HG02588 (cell line): ENCODE measurements around the gene RAB40C.

ENCODE experiments used
- ATAC-seq: cut with Tn5 transposase; IDR thresholded peaks from one replicate; pipeline ENCODE4 v1.9.1; 2021; ENCODE audit warnings: mild to moderate bottlenecking, moderate library complexity; ENCODE audit not compliant: unreplicated experiment

The RAB40C gene

DNA sequence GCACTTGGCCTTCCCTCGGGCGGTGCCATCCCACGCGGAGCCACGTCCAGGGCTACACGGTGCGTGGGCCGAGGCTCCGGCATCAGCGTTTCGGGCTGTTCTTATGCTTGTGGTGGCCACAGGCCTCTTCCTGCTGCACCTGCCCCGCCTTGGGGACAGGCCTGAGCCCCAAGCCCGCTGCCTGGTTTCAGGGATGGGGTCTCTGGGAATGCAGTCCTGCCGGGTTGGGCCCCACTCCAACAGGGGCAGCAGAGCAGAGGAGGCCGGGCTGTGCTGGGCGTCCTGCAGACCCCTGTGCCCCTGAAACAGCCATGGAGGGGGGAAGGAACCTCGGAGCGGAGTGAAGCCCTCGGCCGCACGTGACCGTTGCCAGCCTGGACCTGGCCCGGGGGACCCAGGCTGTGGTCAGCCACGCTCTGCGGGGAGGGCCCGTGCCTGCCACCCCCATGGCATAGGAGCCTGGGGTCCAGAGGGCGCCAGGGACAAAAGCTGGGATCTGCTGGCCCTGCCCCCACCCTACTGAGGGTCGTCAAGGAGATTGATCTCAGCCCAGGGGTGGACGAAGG, 40.5 kb downstream of the RAB40C start:
- ATAC-seq = no peak

DNA sequence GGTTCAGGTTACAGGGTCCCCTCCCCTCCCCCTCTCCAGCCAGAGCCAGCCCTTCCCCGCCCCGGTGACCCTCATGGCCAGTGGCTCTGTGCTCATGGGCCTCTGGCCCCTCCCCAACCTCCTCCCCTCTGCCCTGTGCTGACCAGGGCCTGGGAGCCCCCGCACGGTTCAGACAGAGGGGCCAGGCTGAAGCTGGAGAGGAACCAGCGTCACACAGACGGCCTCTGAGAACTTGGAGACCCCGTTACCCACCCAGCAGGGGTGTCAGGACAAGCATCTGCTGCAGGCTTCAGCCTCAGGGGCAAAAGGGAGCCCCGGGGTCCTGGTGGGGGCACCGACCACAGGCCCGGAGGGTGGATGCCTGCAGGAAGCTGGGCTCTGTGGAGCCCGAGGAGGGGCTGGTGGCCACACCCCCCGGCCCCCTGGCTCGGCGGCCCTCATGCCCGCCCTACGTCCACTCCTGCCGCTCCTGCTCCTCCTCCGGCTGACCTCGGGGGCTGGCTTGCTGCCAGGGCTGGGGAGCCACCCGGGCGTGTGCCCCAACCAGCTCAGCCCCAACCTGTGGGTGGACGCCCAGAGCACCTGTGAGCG, 41.0 kb downstream of the RAB40C start, which contains the start of gene WFIKKN1:
Gene WFIKKN1 (plus strand): TSS at position 171 of the 591 bp plus-strand sequence. CDS start 269 bp downstream, at position 440.
- no peak for ATAC-seq

DNA sequence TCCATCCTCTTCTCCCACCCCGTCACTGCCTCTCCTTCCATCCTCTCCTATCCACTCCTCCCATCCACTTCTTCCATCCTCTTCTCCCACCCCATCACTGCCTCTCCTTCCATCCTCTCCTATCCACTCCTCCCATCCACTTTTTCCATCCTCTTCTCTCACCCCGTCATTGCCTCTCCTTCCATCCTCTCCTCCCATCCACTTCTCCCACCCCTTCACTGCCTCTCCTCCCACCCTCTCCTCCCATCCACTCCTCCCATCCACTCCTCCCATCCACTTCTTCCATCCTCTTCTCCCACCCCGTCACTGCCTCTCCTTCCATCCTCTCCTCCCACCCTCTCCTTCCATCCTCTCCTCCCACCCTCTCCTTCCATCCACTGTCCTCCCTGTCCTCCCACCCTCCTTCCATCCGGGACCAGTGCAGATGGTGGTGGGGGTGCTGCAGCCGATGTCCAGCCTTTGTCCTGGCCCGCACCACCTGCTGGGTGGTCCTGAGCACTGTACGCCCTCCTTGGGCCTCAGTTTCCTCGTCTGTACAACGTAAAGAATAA, 42.0 kb downstream of the RAB40C start:
- no peak for ATAC-seq

DNA sequence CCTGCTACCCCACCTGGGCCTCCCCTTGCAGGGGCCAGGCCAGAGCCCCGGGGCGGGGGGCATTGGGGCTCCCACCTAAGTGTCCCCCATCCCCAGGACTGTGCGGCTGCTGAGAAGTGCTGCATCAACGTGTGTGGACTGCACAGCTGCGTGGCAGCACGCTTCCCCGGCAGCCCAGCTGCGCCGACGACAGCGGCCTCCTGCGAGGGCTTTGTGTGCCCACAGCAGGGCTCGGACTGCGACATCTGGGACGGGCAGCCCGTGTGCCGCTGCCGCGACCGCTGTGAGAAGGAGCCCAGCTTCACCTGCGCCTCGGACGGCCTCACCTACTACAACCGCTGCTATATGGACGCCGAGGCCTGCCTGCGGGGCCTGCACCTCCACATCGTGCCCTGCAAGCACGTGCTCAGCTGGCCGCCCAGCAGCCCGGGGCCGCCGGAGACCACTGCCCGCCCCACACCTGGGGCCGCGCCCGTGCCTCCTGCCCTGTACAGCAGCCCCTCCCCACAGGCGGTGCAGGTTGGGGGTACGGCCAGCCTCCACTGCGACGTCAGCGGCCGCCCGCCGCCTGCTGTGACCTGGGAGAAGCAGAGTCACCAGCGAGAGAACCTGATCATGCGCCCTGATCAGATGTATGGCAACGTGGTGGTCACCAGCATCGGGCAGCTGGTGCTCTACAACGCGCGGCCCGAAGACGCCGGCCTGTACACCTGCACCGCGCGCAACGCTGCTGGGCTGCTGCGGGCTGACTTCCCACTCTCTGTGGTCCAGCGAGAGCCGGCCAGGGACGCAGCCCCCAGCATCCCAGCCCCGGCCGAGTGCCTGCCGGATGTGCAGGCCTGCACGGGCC, 42.8 kb downstream of the RAB40C start:
- no peak for ATAC-seq

DNA sequence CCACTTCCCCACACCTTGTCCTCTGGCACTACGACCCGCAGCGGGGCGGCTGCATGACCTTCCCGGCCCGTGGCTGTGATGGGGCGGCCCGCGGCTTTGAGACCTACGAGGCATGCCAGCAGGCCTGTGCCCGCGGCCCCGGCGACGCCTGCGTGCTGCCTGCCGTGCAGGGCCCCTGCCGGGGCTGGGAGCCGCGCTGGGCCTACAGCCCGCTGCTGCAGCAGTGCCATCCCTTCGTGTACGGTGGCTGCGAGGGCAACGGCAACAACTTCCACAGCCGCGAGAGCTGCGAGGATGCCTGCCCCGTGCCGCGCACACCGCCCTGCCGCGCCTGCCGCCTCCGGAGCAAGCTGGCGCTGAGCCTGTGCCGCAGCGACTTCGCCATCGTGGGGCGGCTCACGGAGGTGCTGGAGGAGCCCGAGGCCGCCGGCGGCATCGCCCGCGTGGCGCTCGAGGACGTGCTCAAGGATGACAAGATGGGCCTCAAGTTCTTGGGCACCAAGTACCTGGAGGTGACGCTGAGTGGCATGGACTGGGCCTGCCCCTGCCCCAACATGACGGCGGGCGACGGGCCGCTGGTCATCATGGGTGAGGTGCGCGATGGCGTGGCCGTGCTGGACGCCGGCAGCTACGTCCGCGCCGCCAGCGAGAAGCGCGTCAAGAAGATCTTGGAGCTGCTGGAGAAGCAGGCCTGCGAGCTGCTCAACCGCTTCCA, 43.6 kb downstream of the RAB40C start:
- ATAC-seq = no peak

DNA sequence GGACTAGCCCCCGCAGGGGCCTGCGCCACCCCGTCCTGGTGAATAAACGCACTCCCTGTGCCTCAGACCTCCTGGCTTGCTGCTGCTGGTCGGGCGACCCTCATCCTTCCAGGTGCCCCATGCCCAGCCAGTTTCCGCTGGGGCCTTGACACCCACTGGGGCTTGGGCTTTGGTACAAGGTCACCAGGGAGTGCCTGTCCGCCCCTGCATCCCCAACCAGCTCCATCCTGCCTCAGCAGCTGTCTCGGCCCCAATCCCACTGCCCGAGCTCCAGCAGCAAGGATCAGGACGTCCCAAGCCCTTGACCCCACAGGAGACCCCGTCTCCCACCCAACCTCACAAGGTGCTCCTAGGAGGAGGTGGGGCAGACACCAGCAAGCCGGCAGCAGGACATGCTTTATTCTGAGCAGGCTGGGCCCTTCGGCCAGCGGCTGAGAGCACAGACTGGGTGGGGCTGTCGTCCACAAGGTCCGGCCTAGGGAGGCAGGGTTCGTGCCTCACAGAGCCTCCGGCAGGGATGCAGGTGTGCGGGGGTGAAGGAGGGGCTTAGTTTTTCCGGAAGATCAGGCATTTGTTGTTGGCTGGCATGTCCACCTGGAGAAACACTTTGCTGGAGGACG, 44.3 kb downstream of the RAB40C start:
- no peak for ATAC-seq

DNA sequence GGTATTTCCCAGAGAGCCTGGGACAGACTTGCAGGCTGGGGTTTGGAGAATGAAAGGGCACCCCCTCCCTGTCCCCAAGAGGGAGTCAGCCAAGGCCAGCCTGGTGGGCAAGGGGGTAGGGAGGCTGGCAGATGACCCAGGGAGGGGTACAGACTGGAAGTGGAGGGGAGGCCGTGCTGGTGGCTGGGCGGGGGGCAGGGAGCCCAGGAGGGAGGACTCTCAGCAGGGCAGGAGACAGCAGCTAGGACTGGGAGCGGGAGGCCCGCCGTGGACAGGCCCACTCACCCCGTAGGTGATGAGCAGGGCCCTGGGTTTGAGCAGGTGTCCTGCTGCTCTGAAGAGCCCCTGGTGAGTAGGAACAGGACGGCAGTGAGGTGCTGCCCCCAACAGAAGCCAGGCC, 45.1 kb downstream of the RAB40C start:
- ATAC-seq = no peak

DNA sequence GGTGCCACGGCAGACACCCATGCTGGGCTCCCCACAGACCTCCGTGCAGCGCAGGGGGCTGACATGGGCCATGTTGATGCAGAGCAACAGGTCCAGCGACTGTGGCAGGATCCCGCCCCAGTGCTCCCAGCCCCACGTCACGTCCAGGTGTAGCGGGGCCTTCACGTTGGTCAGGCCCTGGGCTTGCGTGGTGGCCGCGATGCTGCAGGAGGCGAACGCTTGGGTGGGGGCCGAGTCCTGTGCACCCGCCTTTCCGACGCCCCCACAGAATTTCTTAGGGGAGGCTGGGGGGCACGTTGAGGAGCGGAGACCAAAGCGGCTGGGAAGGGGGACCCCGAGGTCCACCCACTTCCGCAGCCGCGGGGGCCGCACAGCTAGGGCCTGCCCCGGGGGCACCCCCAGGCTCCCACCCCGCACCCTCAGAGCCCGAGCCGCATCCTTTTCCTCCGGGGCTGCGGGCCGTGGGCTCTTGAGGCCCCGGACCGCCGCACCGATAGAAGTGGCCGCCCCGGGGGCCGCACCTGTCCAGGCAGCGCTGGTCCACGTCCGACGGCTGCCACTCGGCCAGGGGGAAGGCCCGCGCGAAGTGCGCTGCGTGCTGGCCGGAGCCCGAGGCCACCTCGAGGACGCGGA, 45.8 kb downstream of the RAB40C start:
- ATAC-seq = no peak

DNA sequence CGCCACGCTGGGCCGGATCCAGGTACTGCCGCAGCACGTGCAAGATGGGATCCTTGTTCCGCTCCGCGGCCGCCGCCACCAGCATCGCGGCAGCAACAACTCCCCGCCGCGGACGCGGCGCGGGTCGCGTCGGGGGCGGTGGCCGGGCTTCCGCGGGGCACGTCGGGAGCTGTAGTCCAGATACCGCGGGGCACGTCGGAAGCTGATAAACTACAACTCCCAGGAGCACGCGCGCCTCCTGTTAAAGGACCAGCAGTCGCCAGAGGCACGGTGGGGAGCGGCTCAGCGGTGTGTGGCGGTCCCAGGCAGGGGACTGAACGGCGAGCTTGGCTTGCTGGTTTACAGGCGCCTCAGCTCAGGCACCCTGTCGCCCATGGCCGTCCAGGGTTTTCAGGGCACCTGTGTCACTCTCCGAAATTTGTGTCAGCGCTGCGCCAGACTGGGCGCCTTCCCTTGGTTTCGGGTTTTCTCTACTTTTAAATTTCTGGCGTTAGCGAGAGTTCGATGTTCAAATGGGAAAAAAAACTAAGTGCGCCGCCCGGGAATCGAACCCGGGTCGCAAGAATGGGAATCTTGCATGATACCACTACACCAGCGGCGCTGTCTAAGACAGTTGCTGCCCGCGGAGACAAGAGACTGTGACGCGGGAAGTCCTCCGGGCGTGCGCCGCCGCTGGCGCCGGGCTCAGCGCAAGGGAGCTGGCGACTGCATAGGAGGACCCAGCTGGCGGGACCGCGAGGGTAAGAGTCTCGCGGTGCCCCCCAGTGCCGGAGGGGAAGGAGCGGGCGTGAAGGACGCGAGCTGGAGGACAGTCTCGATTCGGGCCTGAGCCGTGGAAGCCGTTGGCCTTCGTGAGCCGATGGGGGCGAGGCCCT, 46.6 kb downstream of the RAB40C start, which contains the start of gene METTL26:
Gene METTL26 (minus strand): TSS at position 100 of the 875 bp plus-strand sequence. CDS start 15 bp downstream, at position 85.
- peak; percentile 50 for ATAC-seq

DNA sequence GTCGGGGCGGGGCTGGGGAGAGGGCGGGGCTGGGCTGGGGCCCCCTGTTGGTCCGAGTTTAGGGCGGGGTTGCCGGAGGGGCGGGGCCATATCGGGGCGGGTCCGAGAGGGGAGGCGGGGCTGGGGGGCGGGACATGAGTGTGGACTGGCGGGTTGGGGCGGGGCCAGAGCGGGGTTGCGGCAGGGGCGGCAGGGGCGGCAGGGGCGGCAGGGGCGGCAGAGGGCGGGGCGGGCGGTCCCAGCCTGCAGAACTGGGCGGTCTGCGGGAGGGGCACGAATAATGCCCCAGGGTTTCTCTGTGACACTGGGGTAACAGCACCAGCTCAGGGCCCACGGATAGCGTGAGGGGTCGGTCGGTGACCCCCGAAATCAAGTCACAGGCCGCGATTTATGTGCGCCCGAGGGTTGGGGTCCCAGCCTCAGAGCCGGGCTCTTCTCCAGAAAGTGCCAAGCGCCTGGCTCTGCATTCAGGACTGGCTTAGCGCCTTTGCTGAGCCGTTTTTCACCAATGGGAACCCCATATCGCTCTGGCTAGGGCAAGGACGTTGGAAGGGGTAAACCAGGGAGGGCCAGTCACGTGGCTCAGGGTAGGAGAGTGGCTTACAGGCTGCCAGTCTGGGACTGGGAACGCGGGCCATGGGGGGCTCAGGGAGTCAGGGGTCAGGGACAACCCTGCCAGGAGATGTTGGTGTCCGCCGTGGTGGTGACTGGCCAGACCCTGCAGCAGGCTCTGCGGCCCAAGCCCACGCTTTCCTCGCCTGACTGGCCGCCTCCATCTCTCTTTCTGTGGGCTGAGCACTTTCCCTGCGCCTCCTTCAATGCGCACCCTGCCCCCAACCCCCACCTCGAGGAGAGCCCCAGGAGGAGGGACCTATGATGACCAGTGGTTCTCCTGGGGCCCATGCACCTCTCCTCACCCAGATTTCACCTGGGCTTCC, 47.5 kb downstream of the RAB40C start:
- no peak for ATAC-seq

DNA sequence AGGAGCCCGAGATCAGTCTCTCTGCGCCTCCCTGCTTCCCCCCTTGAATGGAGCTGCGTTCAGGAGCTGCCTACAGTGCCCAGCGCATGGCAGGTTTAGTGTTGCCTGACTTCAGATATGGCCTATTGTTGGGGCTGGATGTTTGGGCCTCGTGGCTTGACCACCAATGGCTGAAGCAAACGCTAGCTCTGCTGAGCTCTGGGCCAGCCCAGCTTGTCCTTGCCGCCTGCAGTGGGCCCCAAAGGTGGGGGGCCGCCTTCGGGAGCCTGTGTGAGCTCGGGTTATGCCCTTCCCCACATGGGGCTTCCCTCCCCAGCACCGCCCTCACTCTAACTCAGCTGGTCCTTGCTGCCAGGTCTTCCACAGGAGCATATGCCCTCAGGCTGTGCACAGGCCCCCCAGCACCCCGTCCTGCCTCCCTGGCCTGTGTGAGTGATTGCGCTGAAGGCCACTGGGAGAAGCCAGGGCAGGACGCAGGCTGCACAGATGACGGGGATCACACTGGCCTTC, 48.2 kb downstream of the RAB40C start:
- no peak for ATAC-seq

DNA sequence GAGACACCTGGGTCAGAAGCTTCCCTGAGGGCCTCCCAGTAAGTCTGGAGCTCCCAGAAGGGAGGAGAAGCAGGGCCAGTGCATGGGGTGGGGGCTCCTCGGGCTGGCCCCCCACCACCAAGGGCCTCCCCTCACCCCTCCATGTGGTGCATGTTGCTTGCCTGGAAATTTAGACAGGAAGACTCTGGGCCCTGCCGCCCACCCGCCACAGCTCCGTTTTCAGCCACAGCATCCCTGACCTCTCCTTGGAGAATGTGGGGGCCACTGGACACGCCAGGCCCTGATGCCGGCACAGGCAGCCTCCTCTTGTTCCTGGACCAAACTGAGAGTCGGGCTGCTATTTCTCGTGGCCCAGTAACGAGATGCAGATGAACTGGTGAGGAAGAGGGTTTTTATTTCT, 49.0 kb downstream of the RAB40C start:
- ATAC-seq = no peak

DNA sequence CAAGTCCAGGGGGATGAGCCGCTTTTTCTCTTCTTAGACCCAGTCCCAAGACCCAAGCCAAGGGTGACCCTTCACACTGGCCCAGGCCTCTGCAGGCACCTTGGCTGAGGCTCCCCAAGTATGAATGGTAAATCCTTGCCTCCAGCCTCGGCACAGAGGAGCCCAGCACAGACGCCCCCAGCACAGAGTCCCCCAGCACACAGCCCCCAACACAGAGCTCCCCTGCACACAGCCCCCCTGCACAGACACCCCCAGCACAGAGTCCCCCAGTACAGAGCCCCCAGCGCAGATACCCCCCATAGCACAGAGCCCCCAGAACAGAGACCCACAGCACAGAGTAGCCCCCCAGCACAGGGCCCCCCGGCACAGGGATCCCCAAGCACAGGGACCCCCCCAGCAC, 50.7 kb downstream of the RAB40C start:
- no peak for ATAC-seq

DNA sequence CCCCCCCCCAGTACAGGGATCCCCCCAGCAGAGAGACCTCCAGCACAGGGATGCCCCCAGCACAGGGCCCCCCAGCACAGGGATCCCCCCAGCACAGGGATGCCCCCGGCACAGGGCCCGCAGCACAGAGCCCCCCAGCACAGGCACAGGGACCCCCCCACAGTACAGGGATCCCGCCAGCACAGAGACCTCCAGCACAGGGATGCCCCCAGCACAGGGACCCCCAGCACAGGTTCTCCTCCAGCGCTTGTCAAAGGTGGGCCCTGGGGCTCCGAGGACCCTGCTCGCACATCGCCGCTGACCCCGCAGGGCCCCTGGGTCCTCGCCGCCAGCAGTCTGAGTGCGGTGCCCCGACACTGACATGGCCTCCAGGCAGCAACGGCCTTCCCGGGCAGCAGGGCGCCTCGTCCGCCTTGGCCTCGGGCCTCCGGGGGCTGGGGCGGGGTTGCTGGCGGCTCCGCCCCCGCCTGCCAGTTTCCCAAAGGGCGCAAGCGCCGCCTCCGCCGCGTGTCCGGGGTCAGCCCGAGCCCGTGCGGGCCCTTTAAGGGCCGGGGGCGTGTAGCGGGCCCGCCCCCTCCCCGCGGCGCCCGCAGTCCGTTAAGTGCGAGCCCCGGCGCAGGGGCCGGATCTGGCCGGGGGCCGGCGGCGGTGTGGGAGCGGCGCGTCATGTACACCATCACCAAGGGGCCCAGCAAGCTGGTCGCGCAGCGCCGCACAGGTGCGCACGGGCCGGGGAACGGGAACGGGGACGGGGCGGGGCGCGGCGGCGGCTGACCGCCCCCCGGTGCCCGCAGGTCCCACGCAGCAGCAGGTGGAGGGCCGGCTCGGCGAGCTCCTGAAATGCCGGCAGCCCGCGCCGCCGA, 51.7 kb downstream of the RAB40C start, which contains the start of gene MCRIP2:
Gene MCRIP2 (plus strand): TSS at position 503 of the 863 bp plus-strand sequence. CDS start 164 bp downstream, at position 667.
- ATAC-seq = peak; percentile 63

DNA sequence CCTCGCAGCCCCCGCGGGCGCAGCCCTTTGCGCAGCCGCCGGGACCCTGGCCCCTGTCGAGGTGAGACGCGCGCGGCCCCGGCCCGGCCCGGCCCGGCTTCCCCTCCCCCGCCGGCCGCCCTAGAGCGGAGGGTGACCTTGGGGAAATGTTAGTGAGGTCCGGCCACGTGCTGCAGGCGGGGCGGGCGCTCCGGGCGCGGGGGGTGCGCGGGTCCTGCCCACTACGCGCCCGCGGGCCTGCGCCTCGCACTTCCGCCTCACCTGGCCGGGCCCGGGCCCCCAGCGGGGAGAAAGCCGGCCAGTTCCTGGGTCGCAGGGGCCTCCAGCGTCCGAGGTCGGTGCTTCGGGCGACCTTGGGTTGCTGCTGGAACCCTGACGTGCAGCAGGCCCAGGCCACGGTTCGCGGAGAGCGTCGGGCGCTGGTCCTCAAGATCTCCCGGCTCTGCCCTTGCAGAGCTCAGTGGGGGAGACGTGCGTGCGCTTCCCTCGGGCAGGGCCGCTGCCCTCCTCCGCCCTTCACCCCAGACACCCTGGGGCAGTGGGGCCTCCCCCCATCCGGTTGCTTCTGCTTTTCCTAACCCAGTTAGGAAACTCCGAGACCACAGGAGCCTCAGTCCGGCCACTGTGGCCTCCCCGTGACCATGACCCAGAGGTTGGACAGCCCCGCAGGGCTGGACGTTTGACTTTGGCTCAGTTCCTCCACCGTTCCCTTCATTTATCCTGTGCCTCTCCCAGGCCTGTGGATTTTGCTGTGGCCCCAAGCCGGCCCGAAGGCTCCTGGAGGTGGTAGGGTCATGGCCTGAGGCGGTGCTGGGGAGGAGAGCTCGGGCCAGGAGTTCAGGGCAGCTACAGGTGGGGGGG, 52.6 kb downstream of the RAB40C start:
- peak; percentile 35 for ATAC-seq

DNA sequence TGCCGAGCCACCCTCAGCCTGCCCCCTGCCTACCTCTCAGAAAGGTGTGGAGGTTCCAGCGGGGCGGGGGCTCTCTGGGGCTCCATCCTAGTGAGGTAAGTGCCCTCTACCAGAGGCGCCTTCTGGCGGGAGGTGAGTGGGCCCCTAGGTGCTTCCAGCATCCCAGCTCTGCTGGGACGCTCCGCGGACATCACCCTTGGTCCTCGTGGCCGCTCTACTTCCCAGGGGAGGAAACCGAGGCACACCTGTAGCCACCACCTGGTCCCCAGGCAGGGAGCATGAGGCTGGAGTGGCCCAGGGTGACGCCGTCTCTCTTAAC, 53.1 kb downstream of the RAB40C start:
- ATAC-seq = no peak
